HG03457 (cell line): Measurements from ENCODE around the gene MYO5B.
"Not testable (repeated sequence)": the region's sequence is repeated elsewhere in the genome, so short reads cannot be mapped to it uniquely, and the experiment has no call there.

Source experiments
- ATAC-seq: cut with Tn5 transposase; IDR thresholded peaks from one replicate; pipeline ENCODE4 v1.9.1; 2021; ENCODE audit warnings: moderate number of reproducible peaks; ENCODE audit not compliant: unreplicated experiment

Gene MYO5B

GRCh38 chr18:50194631-50195532, at the start of gene MYO5B:
Gene MYO5B, minus strand, starts transcription at chr18:50195147. Its CDS starts 354 bp downstream, at chr18:50194793.
- no peak for ATAC-seq

- not testable (repeated sequence) for ATAC-seq
These were observed 46.8 kb upstream of the MYO5B start for GRCh38 chr18:50241768-50242167.

- no peak for ATAC-seq
These were observed 45.2 kb upstream of the MYO5B start for GRCh38 chr18:50240080-50240563.

GRCh38 chr18:50232419-50232818, 37.5 kb upstream of the MYO5B start:
- ATAC-seq, result no peak

- ATAC-seq, result no peak
These were observed 36.7 kb upstream of the MYO5B start for GRCh38 chr18:50231621-50232020.

- not testable (repeated sequence) for ATAC-seq
These were observed 25.3 kb upstream of the MYO5B start for GRCh38 chr18:50220249-50220648.

- no peak for ATAC-seq
These were observed 23.7 kb upstream of the MYO5B start for GRCh38 chr18:50218432-50219197.

GRCh38 chr18:50209311-50209710, 14.4 kb upstream of the MYO5B start:
- ATAC-seq, result no peak

GRCh38 chr18:50207722-50208121, 12.8 kb upstream of the MYO5B start:
- ATAC-seq, result no peak

GRCh38 chr18:50203801-50204604, 9.1 kb upstream of the MYO5B start:
- ATAC-seq, result no peak

- ATAC-seq, result no peak
These were observed 6.6 kb upstream of the MYO5B start for GRCh38 chr18:50201476-50202018.

- ATAC-seq, result no peak
These were observed 5.0 kb upstream of the MYO5B start for GRCh38 chr18:50199921-50200320.

- ATAC-seq, result no peak
These were observed 4.5 kb upstream of the MYO5B start for GRCh38 chr18:50199346-50199855.

GRCh38 chr18:50196261-50196660, 1.3 kb upstream of the MYO5B start:
- no peak for ATAC-seq

- ATAC-seq, result no peak
These were observed 742 bp upstream of the MYO5B start for GRCh38 chr18:50195689-50196088.

- ATAC-seq, result no peak
These were observed 934 bp downstream of the MYO5B start for GRCh38 chr18:50193796-50194630.

GRCh38 chr18:50192995-50193795, 1.8 kb downstream of the MYO5B start:
- no peak for ATAC-seq

- ATAC-seq, result no peak
These were observed 4.0 kb downstream of the MYO5B start for GRCh38 chr18:50190926-50191325.

GRCh38 chr18:50190236-50190635, 4.7 kb downstream of the MYO5B start:
- ATAC-seq, result no peak
